Stimulated activated naive B cell treated with anti-CD40 and anti-IgM and Interleukin-4, amounts not matched to agents 10 μg/mL and 1 μg/mL and 100 μg/mL, for 72 hours (primary cell): ENCODE measurements around the gene ABLIM2.

Experiments used
- ATAC-seq, 2 donors: fragments of 150-1000 bp; cut with Tn5 transposase; replicated peaks; 2 replicates each; pipeline ENCODE4 v1.10.0; 2021; ENCODE audit warnings: moderate library complexity in 1 of 2
- DNase-seq: peaks from one replicate; pipeline ENCODE4 v3.0.0; 2021
- H3K27ac Mint-ChIP-seq: one replicate; pipeline ENCODE4 v1.8.0; 2022; ENCODE audit warnings: mild to moderate bottlenecking, mixed read lengths
- H3K27me3 Mint-ChIP-seq, 2 donors: one replicate each; pipeline ENCODE4 v1.8.0; 2022; ENCODE audit warnings: mixed read lengths in 2 of 2
- H3K36me3 Mint-ChIP-seq, 2 donors: one replicate each; pipeline ENCODE4 v1.8.0; 2022; ENCODE audit warnings: mixed read lengths in 2 of 2, mild to moderate bottlenecking in 1 of 2
- H3K4me1 Mint-ChIP-seq, 2 donors: one replicate each; pipeline ENCODE4 v1.8.0; 2022; ENCODE audit warnings: mixed read lengths in 2 of 2, mild to moderate bottlenecking in 1 of 2
- H3K4me3 Mint-ChIP-seq, 2 donors: one replicate each; pipeline ENCODE4 v1.8.0; 2022; ENCODE audit warnings: mild to moderate bottlenecking in 2 of 2, mixed read lengths in 2 of 2, moderate library complexity in 1 of 2
- H3K9me3 Mint-ChIP-seq, 2 donors: one replicate each; pipeline ENCODE4 v1.8.0; 2022; ENCODE audit warnings: mixed read lengths in 2 of 2, mild to moderate bottlenecking in 1 of 2

ABLIM2 gene

GRCh38 chr4:8082517-8083055 is 76.0 kb downstream of the ABLIM2 start:
- Mint-ChIP-seq H3K4me3 (no peak overlapping the region), H3K36me3 (peaks cover 6 to 8% of the 10 kb centered on the region in 2 donors), H3K9me3 (no peaks in the 10 kb centered on the region), H3K27ac (no peak overlapping the region), H3K27me3 (peaks cover 0 to 10% of the 10 kb centered on the region in 2 donors), H3K4me1 (peaks cover 5 to 19% of the 10 kb centered on the region in 2 donors)
- DNase-seq, result no peak
- no peak for ATAC-seq

- DNase-seq, result no peak
- no peak for ATAC-seq
- Mint-ChIP-seq H3K4me3 (no peak overlapping the region), H3K36me3 (peaks cover 8% of the 10 kb centered on the region in 2 donors), H3K9me3 (no peaks in the 10 kb centered on the region), H3K4me1 (peaks cover 5 to 19% of the 10 kb centered on the region in 2 donors), H3K27me3 (peaks cover 0 to 10% of the 10 kb centered on the region in 2 donors), H3K27ac (no peak overlapping the region)
Measured at GRCh38 chr4:8081621-8082516, 76.7 kb downstream of the ABLIM2 start.

GRCh38 chr4:8081171-8081570 is 77.4 kb downstream of the ABLIM2 start:
- peaks cover 5 to 19% of the 10 kb centered on the region in 2 donors for H3K4me1 Mint-ChIP-seq
- no peak for DNase-seq
- H3K27me3 Mint-ChIP-seq, result peaks cover 0 to 10% of the 10 kb centered on the region in 2 donors
- peaks cover 8% of the 10 kb centered on the region in 2 donors for H3K36me3 Mint-ChIP-seq
- no peak overlapping the region for H3K27ac Mint-ChIP-seq
- no peak for ATAC-seq
- no peaks in the 10 kb centered on the region for H3K9me3 Mint-ChIP-seq
- H3K4me3 Mint-ChIP-seq, result no peak overlapping the region

- ATAC-seq (no peak), DNase-seq (no peak)
- Mint-ChIP-seq H3K9me3 (no peaks in the 10 kb centered on the region), H3K4me3 (no peak overlapping the region), H3K36me3 (peaks cover 8% of the 10 kb centered on the region in 2 donors), H3K4me1 (peaks cover 3 to 16% of the 10 kb centered on the region in 2 donors), H3K27ac (no peak overlapping the region), H3K27me3 (peaks cover 0 to 10% of the 10 kb centered on the region in 2 donors)
Measured at GRCh38 chr4:8080754-8081065, 77.9 kb downstream of the ABLIM2 start.

GRCh38 chr4:8079916-8080753 is 78.5 kb downstream of the ABLIM2 start:
- DNase-seq (no peak), ATAC-seq (no peak)
- H3K27ac Mint-ChIP-seq, result peak overlapping the region; percentile 14
- H3K27me3 Mint-ChIP-seq, result peaks cover 0 to 13% of the 10 kb centered on the region in 2 donors
- no peak overlapping the region for H3K4me3 Mint-ChIP-seq
- peaks cover 9% of the 10 kb centered on the region in 2 donors for H3K36me3 Mint-ChIP-seq
- H3K4me1 Mint-ChIP-seq, result peaks cover 1 to 13% of the 10 kb centered on the region in 2 donors
- no peaks in the 10 kb centered on the region for H3K9me3 Mint-ChIP-seq

- no peak overlapping the region for H3K4me3 Mint-ChIP-seq
- ATAC-seq, result peak; percentile 24 to 34
- H3K4me1 Mint-ChIP-seq, result peaks cover 1 to 13% of the 10 kb centered on the region in 2 donors
- no peak for DNase-seq
- H3K27me3 Mint-ChIP-seq, result peaks cover 0 to 17% of the 10 kb centered on the region in 2 donors
- peak overlapping the region; percentile 9 for H3K27ac Mint-ChIP-seq
- H3K36me3 Mint-ChIP-seq, result peaks cover 12 to 13% of the 10 kb centered on the region in 2 donors
- no peaks in the 10 kb centered on the region for H3K9me3 Mint-ChIP-seq
Measured at GRCh38 chr4:8079031-8079885, 79.4 kb downstream of the ABLIM2 start.

- DNase-seq (no peak), ATAC-seq (no peak)
- peaks cover 0 to 17% of the 10 kb centered on the region in 2 donors for H3K27me3 Mint-ChIP-seq
- H3K4me1 Mint-ChIP-seq, result peaks cover 1 to 13% of the 10 kb centered on the region in 2 donors
- peaks cover 12 to 13% of the 10 kb centered on the region in 2 donors for H3K36me3 Mint-ChIP-seq
- H3K9me3 Mint-ChIP-seq, result no peaks in the 10 kb centered on the region
- H3K4me3 Mint-ChIP-seq, result no peak overlapping the region
- peak overlapping the region; percentile 9 for H3K27ac Mint-ChIP-seq
Measured at GRCh38 chr4:8078610-8079015, 80.0 kb downstream of the ABLIM2 start.

GRCh38 chr4:8078109-8078494 is 80.5 kb downstream of the ABLIM2 start:
- no peaks in the 10 kb centered on the region for H3K9me3 Mint-ChIP-seq
- ATAC-seq (no peak), DNase-seq (no peak)
- no peak overlapping the region for H3K4me3 Mint-ChIP-seq
- peaks cover 11 to 12% of the 10 kb centered on the region in 2 donors for H3K36me3 Mint-ChIP-seq
- no peak overlapping the region for H3K27ac Mint-ChIP-seq
- H3K27me3 Mint-ChIP-seq, result peaks cover 0 to 20% of the 10 kb centered on the region in 2 donors
- H3K4me1 Mint-ChIP-seq, result peaks cover 1 to 13% of the 10 kb centered on the region in 2 donors

- ATAC-seq, result no peak
- H3K9me3 Mint-ChIP-seq, result no peaks in the 10 kb centered on the region
- H3K4me3 Mint-ChIP-seq, result no peak overlapping the region
- H3K27me3 Mint-ChIP-seq, result peaks cover 6 to 27% of the 10 kb centered on the region in 2 donors
- DNase-seq, result no peak
- H3K27ac Mint-ChIP-seq, result no peak overlapping the region
- H3K4me1 Mint-ChIP-seq, result peaks cover 5 to 13% of the 10 kb centered on the region in 2 donors
- H3K36me3 Mint-ChIP-seq, result peaks cover 16 to 18% of the 10 kb centered on the region in 2 donors
Measured at GRCh38 chr4:8077181-8078108, 81.2 kb downstream of the ABLIM2 start.

GRCh38 chr4:8076023-8076422 is 82.6 kb downstream of the ABLIM2 start:
- Mint-ChIP-seq H3K36me3 (peaks cover 16% of the 10 kb centered on the region in 2 donors), H3K4me3 (no peak overlapping the region), H3K27ac (no peak overlapping the region), H3K27me3 (peaks cover 8 to 20% of the 10 kb centered on the region in 2 donors), H3K9me3 (no peaks in the 10 kb centered on the region), H3K4me1 (peaks cover 5 to 13% of the 10 kb centered on the region in 2 donors)
- no peak for ATAC-seq
- DNase-seq, result no peak

GRCh38 chr4:8073206-8073863 is 85.3 kb downstream of the ABLIM2 start:
- H3K27ac Mint-ChIP-seq, result no peak overlapping the region
- peaks cover 12 to 14% of the 10 kb centered on the region in 2 donors for H3K36me3 Mint-ChIP-seq
- peaks cover 0 to 6% of the 10 kb centered on the region in 2 donors for H3K4me1 Mint-ChIP-seq
- H3K4me3 Mint-ChIP-seq, result no peak overlapping the region
- ATAC-seq (peak in 1 of 2 donors; percentile 15), DNase-seq (no peak)
- no peaks in the 10 kb centered on the region for H3K9me3 Mint-ChIP-seq
- peaks cover 8 to 20% of the 10 kb centered on the region in 2 donors for H3K27me3 Mint-ChIP-seq

GRCh38 chr4:8072235-8072968 is 86.2 kb downstream of the ABLIM2 start:
- Mint-ChIP-seq H3K27me3 (peaks cover 8 to 20% of the 10 kb centered on the region in 2 donors), H3K27ac (no peak overlapping the region), H3K4me3 (no peak overlapping the region), H3K9me3 (no peaks in the 10 kb centered on the region), H3K4me1 (peaks cover 0 to 6% of the 10 kb centered on the region in 2 donors), H3K36me3 (peaks cover 12 to 14% of the 10 kb centered on the region in 2 donors)
- DNase-seq (no peak), ATAC-seq (peak in 1 of 2 donors; percentile 40)
